ENCODE results near the gene BMX.

GRCh38 chrX:15515931-15516330 lies 15.3 kb downstream of the BMX start:
- TF ChIP-seq POLR2AphosphoS5 (IDR thresholded peaks at IDR 0.05; ENCODE audit: borderline replicate concordance, low read depth, low read length) (no peak), EZH2 (IDR thresholded peaks at IDR 0.05) (no peak), FOXP2 (optimal IDR thresholded peaks at IDR 0.05; ENCODE audit: control extremely low read depth, extremely low read length, insufficient read depth) (no peak)
